Measurements from ENCODE around the gene EVL. TPM values are rescaled to one million over a fixed set of nuclear protein-coding genes. Genes with fewer than 3 reads are reported as not detected.

Gene EVL
- total RNA-seq, 1 donor: 16.6 TPM

GRCh38 chr14:100128688-100129087 lies 63.5 kb downstream of the EVL start:
- Histone ChIP-seq H3K27ac (ENCODE audit: low read depth, low read length) (peak overlapping the region; percentile 63), H3K4me2 (ENCODE audit: insufficient read depth, low read length) (no peak overlapping the region)

GRCh38 chr14:100129161-100129589 lies 64.0 kb downstream of the EVL start:
- Histone ChIP-seq H3K36me3 (ENCODE audit: insufficient read depth, low read length) (peaks cover 7% of the 10 kb centered on the region), H3K4me2 (ENCODE audit: insufficient read depth, low read length) (no peak overlapping the region), H3K4me1 (ENCODE audit: insufficient read depth, low read length) (peaks cover 17% of the 10 kb centered on the region), H3K27me3 (ENCODE audit: insufficient read depth, low read length) (no peaks in the 10 kb centered on the region), H3K27ac (ENCODE audit: low read depth, low read length) (peak overlapping the region; percentile 63), H3K4me3 (ENCODE audit: insufficient read depth, low read length) (no peak overlapping the region), H3K9me3 (ENCODE audit: low read depth, low read length) (no peaks in the 10 kb centered on the region), H3K79me2 (ENCODE audit: insufficient read depth, low read length) (no peaks in the 10 kb centered on the region), H4K20me1 (ENCODE audit: insufficient read depth, low read length) (no peaks in the 10 kb centered on the region), H2AFZ (ENCODE audit: low read length) (peak overlapping the region; percentile 10)
- TF ChIP-seq CTCF (IDR thresholded peaks at IDR 0.05; ENCODE audit: extremely low read depth, low read depth, low read length): no peak
- peak; percentile 98 for DNase-seq (ENCODE audit: insufficient read length, low spot score, missing footprints)

More at GRCh38 chr14:100128688-100129087, 63.5 kb downstream of the EVL start:
- Histone ChIP-seq H3K79me2 (ENCODE audit: insufficient read depth, low read length) (no peaks in the 10 kb centered on the region), H2AFZ (ENCODE audit: low read length) (no peak overlapping the region), H3K36me3 (ENCODE audit: insufficient read depth, low read length) (peaks cover 3% of the 10 kb centered on the region), H4K20me1 (ENCODE audit: insufficient read depth, low read length) (no peaks in the 10 kb centered on the region), H3K9me3 (ENCODE audit: low read depth, low read length) (no peaks in the 10 kb centered on the region), H3K4me3 (ENCODE audit: insufficient read depth, low read length) (no peak overlapping the region), H3K27me3 (ENCODE audit: insufficient read depth, low read length) (no peaks in the 10 kb centered on the region), H3K4me1 (ENCODE audit: insufficient read depth, low read length) (peaks cover 17% of the 10 kb centered on the region)
- peak; percentile 65 for DNase-seq (ENCODE audit: insufficient read length, low spot score, missing footprints)
- no peak for TF ChIP-seq CTCF (IDR thresholded peaks at IDR 0.05; ENCODE audit: extremely low read depth, low read depth, low read length)

- H3K4me3 ChIP-seq (ENCODE audit: insufficient read depth, low read length): no peak overlapping the region
- H3K27me3 ChIP-seq (ENCODE audit: insufficient read depth, low read length): no peaks in the 10 kb centered on the region
- H3K4me2 ChIP-seq (ENCODE audit: insufficient read depth, low read length): no peak overlapping the region
- no peaks in the 10 kb centered on the region for H3K9me3 ChIP-seq (ENCODE audit: low read depth, low read length)
- no peak for TF ChIP-seq CTCF (IDR thresholded peaks at IDR 0.05; ENCODE audit: extremely low read depth, low read depth, low read length)
- no peak for DNase-seq (ENCODE audit: insufficient read length, low spot score, missing footprints)
- H2AFZ ChIP-seq (ENCODE audit: low read length): no peak overlapping the region
- H4K20me1 ChIP-seq (ENCODE audit: insufficient read depth, low read length): no peaks in the 10 kb centered on the region
- H3K36me3 ChIP-seq (ENCODE audit: insufficient read depth, low read length): peaks cover 7% of the 10 kb centered on the region
- H3K27ac ChIP-seq (ENCODE audit: low read depth, low read length): no peak overlapping the region
- H3K79me2 ChIP-seq (ENCODE audit: insufficient read depth, low read length): no peaks in the 10 kb centered on the region
- peaks cover 17% of the 10 kb centered on the region for H3K4me1 ChIP-seq (ENCODE audit: insufficient read depth, low read length)
Observed at GRCh38 chr14:100130521-100130920, 65.3 kb downstream of the EVL start.

GRCh38 chr14:100131181-100131580 lies 66.0 kb downstream of the EVL start:
- Histone ChIP-seq H3K4me3 (ENCODE audit: insufficient read depth, low read length) (no peak overlapping the region), H3K4me2 (ENCODE audit: insufficient read depth, low read length) (no peak overlapping the region), H3K36me3 (ENCODE audit: insufficient read depth, low read length) (peaks cover 7% of the 10 kb centered on the region), H3K27ac (ENCODE audit: low read depth, low read length) (no peak overlapping the region), H2AFZ (ENCODE audit: low read length) (no peak overlapping the region), H3K27me3 (ENCODE audit: insufficient read depth, low read length) (no peaks in the 10 kb centered on the region), H4K20me1 (ENCODE audit: insufficient read depth, low read length) (no peaks in the 10 kb centered on the region), H3K79me2 (ENCODE audit: insufficient read depth, low read length) (no peaks in the 10 kb centered on the region), H3K4me1 (ENCODE audit: insufficient read depth, low read length) (peaks cover 17% of the 10 kb centered on the region), H3K9me3 (ENCODE audit: low read depth, low read length) (no peaks in the 10 kb centered on the region)
- TF ChIP-seq CTCF (IDR thresholded peaks at IDR 0.05; ENCODE audit: extremely low read depth, low read depth, low read length): no peak
- no peak for DNase-seq (ENCODE audit: insufficient read length, low spot score, missing footprints)

All from osteoblast (primary cell).